Stimulated activated CD4-positive, alpha-beta T cell treated with anti-CD3 and anti-CD28 coated beads, Interleukin-12 subunit alpha, Interleukin-12 subunit beta, amount 100 ng/mL, for 4 hours (primary cell): ENCODE results near the gene CAMKK2.
"Not testable (repeated sequence)": the region's sequence is repeated elsewhere in the genome, so short reads cannot be mapped to it uniquely, and the experiment has no call there.

Experiments
- DNase-seq: peaks from one replicate; pipeline ENCODE4 v3.0.0-alpha.2; 2020

Gene CAMKK2

GRCh38 chr12:121296618-121297434 lies at the start of gene CAMKK2:
Gene CAMKK2 (minus strand): TSS chr12:121296709. CDS start chr12:121274526, 22,183 bp downstream.
- DNase-seq = peak; percentile 84

- no peak for DNase-seq
Observed at GRCh38 chr12:121345151-121345815, 48.8 kb upstream of the CAMKK2 start.

GRCh38 chr12:121344506-121344905 lies 48.0 kb upstream of the CAMKK2 start:
- no peak for DNase-seq

- DNase-seq = no peak
Observed at GRCh38 chr12:121337416-121337815, 40.9 kb upstream of the CAMKK2 start.

- no peak for DNase-seq
Observed at GRCh38 chr12:121334513-121335343, 38.2 kb upstream of the CAMKK2 start.

- DNase-seq = no peak
Observed at GRCh38 chr12:121333747-121334146, 37.2 kb upstream of the CAMKK2 start.

GRCh38 chr12:121331248-121331647 lies 34.7 kb upstream of the CAMKK2 start:
- DNase-seq = no peak

GRCh38 chr12:121330692-121331091 lies 34.2 kb upstream of the CAMKK2 start:
- no peak for DNase-seq

- no peak for DNase-seq
Observed at GRCh38 chr12:121330195-121330594, 33.7 kb upstream of the CAMKK2 start.

GRCh38 chr12:121328620-121329019 lies 32.1 kb upstream of the CAMKK2 start:
- DNase-seq = no peak

GRCh38 chr12:121326996-121327674 lies 30.6 kb upstream of the CAMKK2 start:
- DNase-seq = no peak

- no peak for DNase-seq
Observed at GRCh38 chr12:121325922-121326396, 29.4 kb upstream of the CAMKK2 start.

- no peak for DNase-seq
Observed at GRCh38 chr12:121323908-121324307, 27.4 kb upstream of the CAMKK2 start.

GRCh38 chr12:121318121-121318520 lies 21.6 kb upstream of the CAMKK2 start:
- DNase-seq = no peak

GRCh38 chr12:121314431-121314830 lies 17.9 kb upstream of the CAMKK2 start:
- DNase-seq = no peak

- not testable (repeated sequence) for DNase-seq
Observed at GRCh38 chr12:121310231-121310630, 13.7 kb upstream of the CAMKK2 start.

- not testable (repeated sequence) for DNase-seq
Observed at GRCh38 chr12:121307397-121307796, 10.9 kb upstream of the CAMKK2 start.

- DNase-seq = no peak
Observed at GRCh38 chr12:121304306-121304705, 7.8 kb upstream of the CAMKK2 start.

- DNase-seq = no peak
Observed at GRCh38 chr12:121301876-121302275, 5.4 kb upstream of the CAMKK2 start.

- DNase-seq = no peak
Observed at GRCh38 chr12:121300083-121300819, 3.7 kb upstream of the CAMKK2 start.

- no peak for DNase-seq
Observed at GRCh38 chr12:121299662-121300061, 3.2 kb upstream of the CAMKK2 start.

GRCh38 chr12:121298411-121298810 lies 1.9 kb upstream of the CAMKK2 start:
- not testable (repeated sequence) for DNase-seq
